Caco-2 (cell line): ENCODE measurements around the gene SWAP70. TPM values are rescaled to one million over a fixed set of nuclear protein-coding genes. Genes with fewer than 3 reads are reported as not detected.

Experiments
- BruUV-seq: library from RNA; stranded (reverse); fragments of 400-500 nt; replicated peaks from 2 replicates; lab custom pipeline; 2021; lab: Mats Ljungman, UMichigan
- CTCF ChIA-PET: fragments of 300-600 bp; sonication (Branson Sonifier 250); formaldehyde crosslinking; loops from one replicate; lab custom pipeline; 2022; ENCODE audit warnings: antibody characterized with exemption; lab: Charles Lee
- POLR2A ChIA-PET: fragments of 300-600 bp; sonication (Branson Sonifier 250); formaldehyde crosslinking; loops from one replicate; lab custom pipeline; 2022; ENCODE audit warnings: antibody characterized with exemption; lab: Charles Lee
- DNase-seq, 2 experiments: peaks; one replicate each; pipeline versions ENCODE4 v3.0.0 to v3.0.0-alpha.2; 2020 to 2022
- H3K27me3 ChIP-seq: replicated peaks from 2 replicates; pipeline ENCODE4 v1.6.0; 2011; ENCODE audit warnings: low read length; ENCODE audit not compliant: control insufficient read depth, insufficient read depth
- H3K36me3 ChIP-seq: 2 replicates; pipeline ENCODE4 v1.5.1; 2011; ENCODE audit warnings: low read length; ENCODE audit not compliant: control insufficient read depth, insufficient read depth
- H3K4me1 ChIP-seq: fragments of 250-450 bp; sonication (Bioruptor Pico); 2 replicates; pipeline ENCODE4 v1.5.1; 2020; ENCODE audit warnings: mild to moderate bottlenecking
- H3K4me3 ChIP-seq: 2 replicates; pipeline ENCODE4 v1.5.1; 2011; ENCODE audit warnings: low read depth, mild to moderate bottlenecking, control low read depth, low read length
- H3K9me3 ChIP-seq: fragments of 250-450 bp; sonication (Bioruptor Pico); 2 replicates; pipeline ENCODE4 v1.5.1; 2020; ENCODE audit warnings: mild to moderate bottlenecking, moderate library complexity
- H3K27ac Mint-ChIP-seq: one replicate; pipeline ENCODE4 v1.8.0; 2022; ENCODE audit warnings: mixed read lengths; ENCODE audit not compliant: unreplicated experiment
- H3K27me3 Mint-ChIP-seq: one replicate; pipeline ENCODE4 v1.8.0; 2022; ENCODE audit warnings: mixed read lengths; ENCODE audit not compliant: insufficient read depth, unreplicated experiment
- H3K36me3 Mint-ChIP-seq: one replicate; pipeline ENCODE4 v1.8.0; 2022; ENCODE audit warnings: mild to moderate bottlenecking, mixed read lengths; ENCODE audit not compliant: insufficient read depth, unreplicated experiment
- H3K4me1 Mint-ChIP-seq: one replicate; pipeline ENCODE4 v1.8.0; 2022; ENCODE audit warnings: low read depth, mixed read lengths; ENCODE audit not compliant: unreplicated experiment
- H3K4me3 Mint-ChIP-seq: one replicate; pipeline ENCODE4 v1.8.0; 2022; ENCODE audit warnings: mild to moderate bottlenecking, moderate library complexity, mixed read lengths; ENCODE audit not compliant: unreplicated experiment
- H3K9me3 Mint-ChIP-seq: one replicate; pipeline ENCODE4 v1.8.0; 2022; ENCODE audit warnings: mixed read lengths; ENCODE audit not compliant: unreplicated experiment
- CTCF ChIP-seq, 2 experiments: fragments of 200-600 bp in 1 of 2; IDR thresholded peaks; 1 replicate in 1 of 2; 2 replicates in 1 of 2; pipeline versions ENCODE4 v1.5.1 to v1.8.0; 2011 to 2022; ENCODE audit warnings: antibody characterized with exemption in 1 of 2, control low read depth in 1 of 2, inconsistent platforms in 1 of 2, low read depth in 1 of 2, low read length in 1 of 2, mild to moderate bottlenecking in 1 of 2, moderate library complexity in 1 of 2; ENCODE audit not compliant: insufficient read depth in 1 of 2, severe bottlenecking in 1 of 2, unreplicated experiment in 1 of 2
- intact Hi-C: fragments of 100-400 bp; cut with micrococcal nuclease; formaldehyde crosslinking; loops from one replicate; pipeline ENCODE4 v1.10.0; 2022; ENCODE audit not compliant: unreplicated experiment
- total RNA-seq: library from RNA; stranded (reverse); gene quantifications from 2 replicates; pipeline ENCODE4 v1.2.3, GENCODE V29; 2022

SWAP70 gene
- total RNA-seq, 1 experiment from 2014 or later, result 42.4 TPM

- peaks cover 4% of the 10 kb centered on the region; the same call in 1 of the 2 replicates for H3K4me1 ChIP-seq
- no peak overlapping the region for H3K4me3 ChIP-seq
- no peak overlapping the region for H3K27ac Mint-ChIP-seq
- intact Hi-C loops, result no loop called here
- no peaks in the 10 kb centered on the region for H3K27me3 Mint-ChIP-seq
- no TSS peak for BruUV-seq
- no peaks in the 10 kb centered on the region for H3K4me1 Mint-ChIP-seq
- no peak for DNase-seq
- CTCF ChIA-PET, result no interaction called here
- H3K36me3 ChIP-seq, result no peaks in the 10 kb centered on the region
- no peaks in the 10 kb centered on the region for H3K27me3 ChIP-seq
- POLR2A ChIA-PET, result no interaction called here
- no peaks in the 10 kb centered on the region for H3K9me3 Mint-ChIP-seq
- no peaks in the 10 kb centered on the region for H3K36me3 Mint-ChIP-seq
- no peak overlapping the region for H3K4me3 Mint-ChIP-seq
- H3K9me3 ChIP-seq, result 0 out of 2 replicates have a peak, but pooled peaks cover 3% of the 10 kb centered on the region
- no peak for TF ChIP-seq CTCF (IDR thresholded peaks at IDR 0.05; ENCODE audit: insufficient read depth in 1 of 2, low read depth in 1 of 2, low read length in 1 of 2, severe bottlenecking in 1 of 2, unreplicated experiment in 1 of 2)
These were observed 7.0 kb upstream of the SWAP70 start for GRCh38 chr11:9656864-9657263.

GRCh38 chr11:9657531-9657930, 6.3 kb upstream of the SWAP70 start:
- TF ChIP-seq CTCF (IDR thresholded peaks at IDR 0.05; ENCODE audit: insufficient read depth in 1 of 2, low read depth in 1 of 2, low read length in 1 of 2, severe bottlenecking in 1 of 2, unreplicated experiment in 1 of 2), result no peak
- intact Hi-C loops, result no loop called here
- no peak overlapping the region for H3K4me3 ChIP-seq
- H3K4me1 ChIP-seq, result no peaks in the 10 kb centered on the region; the same call in 1 of the 2 replicates
- no peak for DNase-seq
- Mint-ChIP-seq H3K9me3 (no peaks in the 10 kb centered on the region), H3K27me3 (no peaks in the 10 kb centered on the region), H3K36me3 (no peaks in the 10 kb centered on the region), H3K4me3 (no peak overlapping the region), H3K4me1 (no peaks in the 10 kb centered on the region), H3K27ac (no peak overlapping the region)
- BruUV-seq, result no TSS peak
- ChIA-PET POLR2A (no interaction called here), CTCF (no interaction called here)
- H3K9me3 ChIP-seq, result 0 out of 2 replicates have a peak, but pooled peaks cover 3% of the 10 kb centered on the region
- H3K36me3 ChIP-seq, result no peaks in the 10 kb centered on the region
- no peaks in the 10 kb centered on the region for H3K27me3 ChIP-seq

- CTCF ChIA-PET, result no interaction called here
These were observed 3.0 kb upstream of the SWAP70 start for GRCh38 chr11:9660886-9661285.

More at GRCh38 chr11:9660886-9661285, 3.0 kb upstream of the SWAP70 start:
- Mint-ChIP-seq H3K4me3 (no peak overlapping the region), H3K27me3 (no peaks in the 10 kb centered on the region), H3K36me3 (peaks cover 16% of the 10 kb centered on the region), H3K9me3 (peaks cover 8% of the 10 kb centered on the region), H3K4me1 (no peaks in the 10 kb centered on the region), H3K27ac (no peak overlapping the region)
- TF ChIP-seq CTCF (IDR thresholded peaks at IDR 0.05; ENCODE audit: insufficient read depth in 1 of 2, low read depth in 1 of 2, low read length in 1 of 2, severe bottlenecking in 1 of 2, unreplicated experiment in 1 of 2), result no peak
- Histone ChIP-seq H3K4me3 (no peak overlapping the region), H3K4me1 (no peaks in the 10 kb centered on the region), H3K27me3 (no peaks in the 10 kb centered on the region), H3K9me3 (0 out of 2 replicates have a peak, but pooled peaks cover 3% of the 10 kb centered on the region), H3K36me3 (no peaks in the 10 kb centered on the region)
- POLR2A ChIA-PET, result no interaction called here
- DNase-seq, result no peak
- no TSS peak for BruUV-seq
- intact Hi-C loops, result no loop called here
